HCT116 (cell line): ENCODE data around the gene ADGRD1. TPM values are rescaled to one million over a fixed set of nuclear protein-coding genes. Genes with fewer than 3 reads are reported as not detected.

ENCODE experiments used
- ATAC-seq: fragments of 200-7000 bp; cut with Tn5 transposase; 2 replicates; pipeline ENCODE4 v1.9.1; 2020; ENCODE audit warnings: mild to moderate bottlenecking, moderate library complexity
- BruUV-seq: library from RNA; stranded (reverse); fragments of 400-500 nt; replicated peaks from 2 replicates; lab custom pipeline; 2021; lab: Mats Ljungman, UMichigan
- CTCF ChIA-PET: fragments of 300-600 bp; sonication (Branson Sonifier 250); formaldehyde crosslinking; loops from one replicate; lab custom pipeline; 2021; ENCODE audit warnings: antibody characterized with exemption; lab: Charles Lee
- POLR2A ChIA-PET: fragments of 300-600, 350-600 bp; sonication (Branson Sonifier 250); formaldehyde crosslinking; loops from one replicate; lab custom pipeline; 2021; ENCODE audit warnings: antibody characterized with exemption; lab: Charles Lee
- RAD21 ChIA-PET, 2 experiments: fragments of 300-600 bp; sonication (Branson Sonifier 250); formaldehyde crosslinking; loops; one replicate each; lab custom pipeline; 2023; ENCODE audit warnings: low total read pairs in 2 of 2; ENCODE audit not compliant: uncharacterized antibody in 2 of 2, unreplicated experiment in 2 of 2, low non-redundant PET in 1 of 2; lab: Charles Lee
- DNase-seq: peaks from one replicate; pipeline ENCODE4 v3.0.0-alpha.2; 2010; ENCODE audit warnings: low read depth, low spot score
- H2AFZ ChIP-seq: fragments of 200-600 bp; shearing (Covaris generic), sonication (generic); 2 replicates; pipeline ENCODE4 v1.6.1; 2017; ENCODE audit warnings: low read depth, mixed run types, mixed read lengths, antibody characterized with exemption, low read length; ENCODE audit not compliant: poor library complexity, severe bottlenecking
- H3K27ac ChIP-seq: 2 replicates; pipeline ENCODE4 v1.5.1; 2012; ENCODE audit warnings: low read depth, low read length
- H3K27me3 ChIP-seq: fragments of 200-600 bp; sonication (generic); 2 replicates; pipeline ENCODE4 v1.6.1; 2016; ENCODE audit warnings: mixed run types, low read length, mixed read lengths; ENCODE audit not compliant: insufficient read depth
- H3K36me3 ChIP-seq, 2 experiments: fragments of 200-500 bp in 1 of 2; fragments of 200-600 bp in 1 of 2; sonication (Bioruptor generic) in 1 of 2; sonication (generic) in 1 of 2; 2 replicates each; pipeline versions ENCODE4 v1.5.1 to v1.6.1; 2014 to 2016; ENCODE audit warnings: low read length in 2 of 2, inconsistent platforms in 1 of 2, mixed read lengths in 1 of 2, mixed run types in 1 of 2; ENCODE audit not compliant: insufficient read depth in 2 of 2, control insufficient read depth in 1 of 2
- H3K4me1 ChIP-seq, 2 experiments: fragments of 200-600 bp in 1 of 2; sonication (generic) in 1 of 2; 2 replicates each; pipeline versions ENCODE4 v1.5.1 to v1.6.1; 2012 to 2017; ENCODE audit warnings: low read length in 2 of 2, inconsistent platforms in 1 of 2, mild to moderate bottlenecking in 1 of 2, mixed read lengths in 1 of 2, mixed run types in 1 of 2, moderate library complexity in 1 of 2; ENCODE audit not compliant: insufficient read depth in 2 of 2, control insufficient read depth in 1 of 2
- H3K4me2 ChIP-seq: fragments of 200-600 bp; sonication (generic); 2 replicates; pipeline ENCODE4 v1.6.1; 2017; ENCODE audit warnings: mixed run types, low read length, mixed read lengths
- H3K4me3 ChIP-seq, 2 experiments: fragments of 200-600 bp in 1 of 2; sonication (generic) in 1 of 2; replicated peaks in 1 of 2; 2 replicates each; pipeline ENCODE4 v1.5.1; 2011 to 2016; ENCODE audit warnings: low read length in 2 of 2, control low read depth in 1 of 2, low read depth in 1 of 2, mild to moderate bottlenecking in 1 of 2, mixed read lengths in 1 of 2, mixed run types in 1 of 2
- H3K79me2 ChIP-seq: fragments of 200-600 bp; sonication (generic); 2 replicates; pipeline ENCODE4 v1.6.1; 2017; ENCODE audit warnings: mild to moderate bottlenecking, mixed run types, low read length, moderate library complexity, mixed read lengths; ENCODE audit not compliant: insufficient read depth
- H3K9ac ChIP-seq: fragments of 200-600 bp; sonication (generic); 2 replicates; pipeline ENCODE4 v1.6.1; 2016; ENCODE audit warnings: low read length, mixed read lengths
- H3K9me2 ChIP-seq: fragments of 200-600 bp; sonication (generic), shearing (Covaris generic); 2 replicates; pipeline ENCODE4 v1.6.1; 2017; ENCODE audit warnings: mixed run types, mild to moderate bottlenecking, moderate library complexity; ENCODE audit not compliant: insufficient read depth
- H3K9me3 ChIP-seq, 2 experiments: fragments of 200-500 bp in 1 of 2; fragments of 200-600 bp in 1 of 2; sonication (Bioruptor generic) in 1 of 2; sonication (generic) in 1 of 2; 2 replicates each; pipeline ENCODE4 v1.6.1; 2014 to 2017; ENCODE audit warnings: low read length in 2 of 2, mixed read lengths in 2 of 2, inconsistent platforms in 1 of 2, low read depth in 1 of 2, mild to moderate bottlenecking in 1 of 2, mixed run types in 1 of 2, moderate library complexity in 1 of 2; ENCODE audit not compliant: control insufficient read depth in 1 of 2, insufficient read depth in 1 of 2
- H4K20me1 ChIP-seq: fragments of 200-600 bp; sonication (generic), shearing (Covaris generic); 2 replicates; pipeline ENCODE4 v1.6.1; 2017; ENCODE audit warnings: mixed run types, mild to moderate bottlenecking, moderate library complexity; ENCODE audit not compliant: insufficient read depth
- CBX3 ChIP-seq: IDR thresholded peaks from 2 replicates; pipeline ENCODE4 v1.6.1; 2012; ENCODE audit warnings: low read depth
- ELF1 ChIP-seq: IDR thresholded peaks from 2 replicates; pipeline ENCODE4 v1.6.1; 2012; ENCODE audit warnings: low read depth, borderline replicate concordance
- EZH2 ChIP-seq: fragments of 200-600 bp; sonication (generic); IDR thresholded peaks from 2 replicates; pipeline ENCODE4 v1.6.1; 2017; ENCODE audit warnings: antibody characterized with exemption, mixed run types
- EZH2phosphoT487 ChIP-seq: fragments of 200-600 bp; IDR thresholded peaks from 2 replicates; pipeline ENCODE4 v1.6.1; 2018; ENCODE audit warnings: antibody characterized with exemption, borderline replicate concordance
- JUND ChIP-seq: IDR thresholded peaks from 2 replicates; pipeline ENCODE4 v1.6.1; 2012
- POLR2A ChIP-seq: IDR thresholded peaks from 2 replicates; pipeline ENCODE4 v1.7.0; 2011; ENCODE audit warnings: borderline replicate concordance; ENCODE audit not compliant: insufficient read depth, insufficient read length; ENCODE audit errors: extremely low read depth
- SIN3A ChIP-seq: IDR thresholded peaks from 2 replicates; pipeline ENCODE4 v1.6.1; 2012; ENCODE audit warnings: low read depth
- SP1 ChIP-seq: IDR thresholded peaks from 2 replicates; pipeline ENCODE4 v1.6.1; 2012; ENCODE audit warnings: low read depth
- SRF ChIP-seq: IDR thresholded peaks from 2 replicates; pipeline ENCODE4 v1.6.1; 2012; ENCODE audit warnings: low read depth
- TCF7L2 ChIP-seq: IDR thresholded peaks from 2 replicates; pipeline ENCODE4 v1.7.0; 2011; ENCODE audit warnings: borderline replicate concordance, inconsistent platforms; ENCODE audit not compliant: insufficient read depth, insufficient read length; ENCODE audit errors: extremely low read depth
- YY1 ChIP-seq: IDR thresholded peaks from 2 replicates; pipeline ENCODE4 v1.6.1; 2011; ENCODE audit warnings: low read length, low read depth, moderate library complexity, mild to moderate bottlenecking; ENCODE audit not compliant: insufficient replicate concordance; ENCODE audit errors: extremely low read depth
- intact Hi-C: fragments of 100-400 bp; cut with micrococcal nuclease; formaldehyde crosslinking; loops from 2 replicates; pipeline ENCODE4 v1.10.0; 2022
- total RNA-seq: library from RNA; stranded (reverse); gene quantifications from one replicate; pipeline ENCODE4 v1.2.1, GENCODE V29; 2021; ENCODE audit not compliant: unreplicated experiment
- TF ChIP-seq, protein P1 (sequence below): IDR thresholded peaks from 2 replicates; pipeline ENCODE4 v1.6.1; 2012; ENCODE audit warnings: low read depth
- TF ChIP-seq, protein P2 (sequence below): IDR thresholded peaks from 2 replicates; pipeline ENCODE4 v1.6.1; 2012
- TF ChIP-seq, protein P3 (sequence below): IDR thresholded peaks from 2 replicates; pipeline ENCODE4 v1.6.1; 2012
- TF ChIP-seq, protein P4 (sequence below): IDR thresholded peaks from 2 replicates; pipeline ENCODE4 v1.6.1; 2011; ENCODE audit warnings: mild to moderate bottlenecking, low read length, moderate library complexity; ENCODE audit not compliant: insufficient replicate concordance; ENCODE audit errors: extremely low read depth
- TF ChIP-seq, protein P5 (sequence below), 3 experiments: fragments of 200-600 bp in 1 of 3; sonication (generic) in 1 of 3; IDR thresholded peaks in 2 of 3; conservative IDR thresholded peaks in 1 of 3; 2 replicates each; pipeline ENCODE4 v1.5.1; 2012 to 2017; ENCODE audit warnings: low read depth in 2 of 3, low read length in 2 of 3, antibody characterized with exemption in 1 of 3, borderline replicate concordance in 1 of 3, control low read depth in 1 of 3, mild to moderate bottlenecking in 1 of 3, mixed read lengths in 1 of 3, mixed run types in 1 of 3, moderate library complexity in 1 of 3; ENCODE audit not compliant: insufficient read depth in 1 of 3

ADGRD1 gene
- total RNA-seq, 1 experiment from 2014 or later: 0.44 TPM

DNA sequence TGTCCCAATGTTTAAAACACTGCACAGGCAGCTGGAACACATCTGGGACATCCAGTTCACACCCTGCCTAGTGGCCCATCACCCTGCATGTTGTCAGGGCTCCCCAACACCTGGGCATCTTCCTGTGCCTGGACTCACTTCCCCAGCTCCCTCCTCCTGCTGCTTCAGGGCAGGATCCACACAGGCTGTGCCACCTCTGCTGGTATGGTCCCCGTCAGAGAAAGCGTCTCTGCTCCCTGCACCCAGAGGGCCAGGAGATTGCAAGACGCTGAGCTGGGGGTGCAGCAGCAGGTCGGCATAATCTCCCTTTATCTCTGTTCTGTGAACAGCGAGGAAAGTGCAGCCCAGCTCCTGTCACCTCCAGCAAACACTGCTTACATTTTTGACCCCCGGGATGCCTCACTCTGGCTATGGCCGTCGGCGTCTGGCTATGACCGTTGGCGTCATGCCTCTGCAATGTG lies 124.3 kb downstream of the ADGRD1 start (continued):
- TF ChIP-seq, protein P1, sequence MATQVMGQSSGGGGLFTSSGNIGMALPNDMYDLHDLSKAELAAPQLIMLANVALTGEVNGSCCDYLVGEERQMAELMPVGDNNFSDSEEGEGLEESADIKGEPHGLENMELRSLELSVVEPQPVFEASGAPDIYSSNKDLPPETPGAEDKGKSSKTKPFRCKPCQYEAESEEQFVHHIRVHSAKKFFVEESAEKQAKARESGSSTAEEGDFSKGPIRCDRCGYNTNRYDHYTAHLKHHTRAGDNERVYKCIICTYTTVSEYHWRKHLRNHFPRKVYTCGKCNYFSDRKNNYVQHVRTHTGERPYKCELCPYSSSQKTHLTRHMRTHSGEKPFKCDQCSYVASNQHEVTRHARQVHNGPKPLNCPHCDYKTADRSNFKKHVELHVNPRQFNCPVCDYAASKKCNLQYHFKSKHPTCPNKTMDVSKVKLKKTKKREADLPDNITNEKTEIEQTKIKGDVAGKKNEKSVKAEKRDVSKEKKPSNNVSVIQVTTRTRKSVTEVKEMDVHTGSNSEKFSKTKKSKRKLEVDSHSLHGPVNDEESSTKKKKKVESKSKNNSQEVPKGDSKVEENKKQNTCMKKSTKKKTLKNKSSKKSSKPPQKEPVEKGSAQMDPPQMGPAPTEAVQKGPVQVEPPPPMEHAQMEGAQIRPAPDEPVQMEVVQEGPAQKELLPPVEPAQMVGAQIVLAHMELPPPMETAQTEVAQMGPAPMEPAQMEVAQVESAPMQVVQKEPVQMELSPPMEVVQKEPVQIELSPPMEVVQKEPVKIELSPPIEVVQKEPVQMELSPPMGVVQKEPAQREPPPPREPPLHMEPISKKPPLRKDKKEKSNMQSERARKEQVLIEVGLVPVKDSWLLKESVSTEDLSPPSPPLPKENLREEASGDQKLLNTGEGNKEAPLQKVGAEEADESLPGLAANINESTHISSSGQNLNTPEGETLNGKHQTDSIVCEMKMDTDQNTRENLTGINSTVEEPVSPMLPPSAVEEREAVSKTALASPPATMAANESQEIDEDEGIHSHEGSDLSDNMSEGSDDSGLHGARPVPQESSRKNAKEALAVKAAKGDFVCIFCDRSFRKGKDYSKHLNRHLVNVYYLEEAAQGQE: no peak
- TF ChIP-seq SIN3A (no peak), EZH2phosphoT487 (no peak), SP1 (no peak), POLR2A (no peak), TCF7L2 (no peak), JUND (no peak)
- TF ChIP-seq, protein P2, sequence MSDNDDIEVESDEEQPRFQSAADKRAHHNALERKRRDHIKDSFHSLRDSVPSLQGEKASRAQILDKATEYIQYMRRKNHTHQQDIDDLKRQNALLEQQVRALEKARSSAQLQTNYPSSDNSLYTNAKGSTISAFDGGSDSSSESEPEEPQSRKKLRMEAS: no peak
- TF ChIP-seq, protein P3, sequence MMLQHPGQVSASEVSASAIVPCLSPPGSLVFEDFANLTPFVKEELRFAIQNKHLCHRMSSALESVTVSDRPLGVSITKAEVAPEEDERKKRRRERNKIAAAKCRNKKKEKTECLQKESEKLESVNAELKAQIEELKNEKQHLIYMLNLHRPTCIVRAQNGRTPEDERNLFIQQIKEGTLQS: no peak

DNA sequence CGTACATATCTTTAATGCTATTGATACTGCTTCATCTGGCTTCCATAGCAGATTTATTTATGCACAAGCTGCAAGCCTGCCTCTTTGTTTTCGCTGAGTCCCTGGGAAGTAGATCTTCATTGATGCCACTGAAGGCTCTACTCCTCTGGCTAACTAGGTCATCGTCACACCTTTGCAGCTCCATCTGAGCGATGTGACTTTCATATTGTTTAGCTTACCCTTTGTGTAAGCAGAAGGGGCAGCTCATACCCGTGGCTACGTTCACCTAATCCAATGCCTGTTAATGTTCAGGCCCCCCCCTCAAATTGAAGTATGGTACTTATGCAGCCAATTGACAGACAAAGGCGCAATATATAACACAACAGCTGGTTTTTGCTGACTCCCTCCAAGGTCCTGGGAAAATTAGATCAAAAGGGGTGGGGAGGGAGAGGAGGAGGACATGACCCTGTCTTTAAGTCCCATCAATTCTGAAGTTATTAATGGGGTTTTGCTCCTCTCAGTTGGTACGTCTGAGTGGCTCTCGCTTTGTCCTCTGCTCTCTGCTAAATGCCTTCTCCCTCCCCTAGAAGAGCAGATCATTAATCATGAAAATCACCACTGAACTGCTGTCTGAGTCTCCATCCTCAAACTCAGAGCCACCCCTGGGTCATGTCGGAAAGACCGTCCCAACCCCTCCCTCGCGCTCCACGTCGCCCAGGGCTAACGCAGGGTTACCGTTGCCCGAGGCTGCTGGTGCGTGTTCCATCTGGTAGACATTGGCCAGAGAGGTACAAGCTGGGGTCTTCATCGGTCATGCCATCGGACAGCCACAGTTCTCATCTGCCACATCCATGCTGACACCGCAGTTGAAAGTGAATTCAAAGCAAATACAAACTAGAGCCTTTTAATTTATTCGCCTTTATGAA lies 128.8 kb downstream of the ADGRD1 start:
- no peaks in the 10 kb centered on the region for H3K79me2 ChIP-seq
- H3K9me2 ChIP-seq: no peaks in the 10 kb centered on the region
- H4K20me1 ChIP-seq: no peaks in the 10 kb centered on the region
- H3K4me2 ChIP-seq: no peak overlapping the region
- BruUV-seq: no TSS peak
- RAD21 ChIA-PET: no interaction called here
- intact Hi-C loops: no loop called here
- no peaks in the 10 kb centered on the region for H3K9me3 ChIP-seq
- H3K27ac ChIP-seq: no peak overlapping the region
- H3K36me3 ChIP-seq: no peaks in the 10 kb centered on the region
- ATAC-seq (no peak), DNase-seq (no peak)
- POLR2A ChIA-PET: no interaction called here
- H3K4me3 ChIP-seq: no peak overlapping the region
- H2AFZ ChIP-seq: no peak overlapping the region
- no peaks in the 10 kb centered on the region for H3K4me1 ChIP-seq
- CTCF ChIA-PET: no interaction called here
- H3K9ac ChIP-seq: no peak overlapping the region
- H3K27me3 ChIP-seq: peaks cover 8% of the 10 kb centered on the region; the same call in 1 of the 2 replicates
- TF ChIP-seq EZH2 (no peak), SIN3A (no peak), TCF7L2 (no peak), ELF1 (no peak), YY1 (no peak), CBX3 (no peak), SRF (no peak)
- TF ChIP-seq, protein P4, sequence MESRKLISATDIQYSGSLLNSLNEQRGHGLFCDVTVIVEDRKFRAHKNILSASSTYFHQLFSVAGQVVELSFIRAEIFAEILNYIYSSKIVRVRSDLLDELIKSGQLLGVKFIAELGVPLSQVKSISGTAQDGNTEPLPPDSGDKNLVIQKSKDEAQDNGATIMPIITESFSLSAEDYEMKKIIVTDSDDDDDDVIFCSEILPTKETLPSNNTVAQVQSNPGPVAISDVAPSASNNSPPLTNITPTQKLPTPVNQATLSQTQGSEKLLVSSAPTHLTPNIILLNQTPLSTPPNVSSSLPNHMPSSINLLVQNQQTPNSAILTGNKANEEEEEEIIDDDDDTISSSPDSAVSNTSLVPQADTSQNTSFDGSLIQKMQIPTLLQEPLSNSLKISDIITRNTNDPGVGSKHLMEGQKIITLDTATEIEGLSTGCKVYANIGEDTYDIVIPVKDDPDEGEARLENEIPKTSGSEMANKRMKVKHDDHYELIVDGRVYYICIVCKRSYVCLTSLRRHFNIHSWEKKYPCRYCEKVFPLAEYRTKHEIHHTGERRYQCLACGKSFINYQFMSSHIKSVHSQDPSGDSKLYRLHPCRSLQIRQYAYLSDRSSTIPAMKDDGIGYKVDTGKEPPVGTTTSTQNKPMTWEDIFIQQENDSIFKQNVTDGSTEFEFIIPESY: no peak
- TF ChIP-seq, protein P5, sequence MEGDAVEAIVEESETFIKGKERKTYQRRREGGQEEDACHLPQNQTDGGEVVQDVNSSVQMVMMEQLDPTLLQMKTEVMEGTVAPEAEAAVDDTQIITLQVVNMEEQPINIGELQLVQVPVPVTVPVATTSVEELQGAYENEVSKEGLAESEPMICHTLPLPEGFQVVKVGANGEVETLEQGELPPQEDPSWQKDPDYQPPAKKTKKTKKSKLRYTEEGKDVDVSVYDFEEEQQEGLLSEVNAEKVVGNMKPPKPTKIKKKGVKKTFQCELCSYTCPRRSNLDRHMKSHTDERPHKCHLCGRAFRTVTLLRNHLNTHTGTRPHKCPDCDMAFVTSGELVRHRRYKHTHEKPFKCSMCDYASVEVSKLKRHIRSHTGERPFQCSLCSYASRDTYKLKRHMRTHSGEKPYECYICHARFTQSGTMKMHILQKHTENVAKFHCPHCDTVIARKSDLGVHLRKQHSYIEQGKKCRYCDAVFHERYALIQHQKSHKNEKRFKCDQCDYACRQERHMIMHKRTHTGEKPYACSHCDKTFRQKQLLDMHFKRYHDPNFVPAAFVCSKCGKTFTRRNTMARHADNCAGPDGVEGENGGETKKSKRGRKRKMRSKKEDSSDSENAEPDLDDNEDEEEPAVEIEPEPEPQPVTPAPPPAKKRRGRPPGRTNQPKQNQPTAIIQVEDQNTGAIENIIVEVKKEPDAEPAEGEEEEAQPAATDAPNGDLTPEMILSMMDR (IDR thresholded peaks at IDR 0.05 in 2 of 3, conservative IDR thresholded peaks at IDR 0.05 in 1 of 3; ENCODE audit: borderline replicate concordance in 1 of 3, insufficient read depth in 1 of 3, low read depth in 2 of 3, low read length in 2 of 3): no peak
